H1 (cell line): ENCODE results near the gene DHDDS. TPM values are rescaled to one million over a fixed set of nuclear protein-coding genes. Genes with fewer than 3 reads are reported as not detected.
A peak's percentile ranks its signal among the peaks of the same experiment; 100 is the strongest.

Source experiments
- CBX5 ChIP-seq: fragments of 300-800, 300-1000 bp; sonication (generic); IDR thresholded peaks from 2 replicates; pipeline ENCODE4 v1.7.1; 2016; ENCODE audit warnings: antibody characterized with exemption, low read length, low read depth
- CBX8 ChIP-seq: fragments of 300-800, 300-1000 bp; sonication (generic); IDR thresholded peaks from 2 replicates; pipeline ENCODE4 v1.7.1; 2016; ENCODE audit warnings: low read depth, low read length, borderline replicate concordance
- CEBPB ChIP-seq: IDR thresholded peaks from 2 replicates; pipeline ENCODE4 v1.6.1; 2012; ENCODE audit warnings: low read depth, low read length
- EP300 ChIP-seq, 2 experiments: IDR thresholded peaks; 1 replicate in 1 of 2; 2 replicates in 1 of 2; pipeline ENCODE4 v1.6.1; 2011 to 2012; ENCODE audit warnings: low read depth in 2 of 2, low read length in 2 of 2, mild to moderate bottlenecking in 2 of 2, borderline replicate concordance in 1 of 2, inconsistent platforms in 1 of 2, moderate library complexity in 1 of 2
- EZH2 ChIP-seq: fragments of 200-600 bp; sonication (generic); IDR thresholded peaks from 2 replicates; pipeline ENCODE4 v1.7.1; 2012; ENCODE audit warnings: low read depth, mild to moderate bottlenecking, moderate library complexity, low read length, inconsistent platforms; ENCODE audit not compliant: severe bottlenecking
- KDM1A ChIP-seq: fragments of 200-600, 300-600 bp; sonication (generic); IDR thresholded peaks from 2 replicates; pipeline ENCODE4 v1.7.1; 2016; ENCODE audit warnings: mild to moderate bottlenecking, low read length, borderline replicate concordance
- KDM4A ChIP-seq: IDR thresholded peaks from one replicate; pipeline ENCODE4 v1.7.1; 2012; ENCODE audit warnings: low read depth, mild to moderate bottlenecking, moderate library complexity, low read length, inconsistent platforms; ENCODE audit not compliant: severe bottlenecking
- KDM5A ChIP-seq: fragments of 200-600 bp; IDR thresholded peaks from 2 replicates; pipeline ENCODE4 v1.7.1; 2012; ENCODE audit warnings: mild to moderate bottlenecking, low read length, inconsistent platforms, mixed read lengths
- NANOG ChIP-seq: IDR thresholded peaks from 2 replicates; pipeline ENCODE4 v1.6.1; 2011; ENCODE audit warnings: low read length, low read depth, mild to moderate bottlenecking, inconsistent platforms; ENCODE audit not compliant: insufficient read depth, poor library complexity, severe bottlenecking
- PHF8 ChIP-seq: fragments of 200-600 bp; sonication (generic); conservative IDR thresholded peaks from 2 replicates; pipeline ENCODE4 v1.7.1; 2012; ENCODE audit warnings: low read depth, mild to moderate bottlenecking, inconsistent platforms, low read length, moderate library complexity
- RFX5 ChIP-seq: IDR thresholded peaks from 2 replicates; pipeline ENCODE4 v1.6.1; 2011; ENCODE audit warnings: low read depth, low read length, improper control_type of control experiment, borderline replicate concordance
- SAP30 ChIP-seq: fragments of 300-600 bp; sonication (generic); IDR thresholded peaks from 2 replicates; pipeline ENCODE4 v1.7.1; 2012; ENCODE audit warnings: low read length, moderate library complexity, mild to moderate bottlenecking, inconsistent platforms; ENCODE audit not compliant: insufficient read depth, insufficient replicate concordance
- SIRT6 ChIP-seq: IDR thresholded peaks from one replicate; pipeline ENCODE4 v1.7.1; 2012; ENCODE audit warnings: low read length, inconsistent platforms
- SP2 ChIP-seq: IDR thresholded peaks from 2 replicates; pipeline ENCODE4 v1.6.1; 2012; ENCODE audit warnings: mild to moderate bottlenecking, low read length, inconsistent platforms
- SP4 ChIP-seq: IDR thresholded peaks from 2 replicates; pipeline ENCODE4 v1.6.1; 2012; ENCODE audit warnings: low read length, inconsistent platforms
- TBP ChIP-seq: IDR thresholded peaks from 2 replicates; pipeline ENCODE4 v1.6.1; 2011; ENCODE audit warnings: low read depth, low read length, improper control_type of control experiment
- TEAD4 ChIP-seq: IDR thresholded peaks from 2 replicates; pipeline ENCODE4 v1.6.1; 2012; ENCODE audit warnings: low read depth, low read length, inconsistent platforms, mixed read lengths
- YY1 ChIP-seq: IDR thresholded peaks from 2 replicates; pipeline ENCODE4 v1.6.1; 2011; ENCODE audit warnings: low read depth, mild to moderate bottlenecking, low read length
- ZNF274 ChIP-seq: IDR thresholded peaks from 2 replicates; pipeline ENCODE4 v1.7.0; 2012; ENCODE audit warnings: low read length, borderline replicate concordance; ENCODE audit errors: extremely low read depth
- polyA plus RNA-seq, 7 experiments: library from polyadenylated mRNA; depleted of rRNA in 3 of 7; stranded (reverse) in 5 of 7; unstranded in 2 of 7; fragments of >200 nt in 5 of 7; fragments of 200-250 nt in 2 of 7; gene quantifications; 1 replicate in 5 of 7; 2 replicates in 1 of 7; 4 replicates in 1 of 7; pipeline versions ENCODE4 v1.2.1 to v1.2.3, GENCODE V29; 2011 to 2013; ENCODE audit warnings: missing spikeins in 2 of 7, mixed read lengths in 2 of 7
- total RNA-seq: library from RNA; stranded (reverse); fragmentation: NEBNext Ultra II Directional; extraction: Animal tissue kit (Norgen Biotek cat#: 25700); gene quantifications from 2 replicates; pipeline ENCODE4 v1.2.1, GENCODE V29; 2021
- TF ChIP-seq, protein P1 (sequence below): IDR thresholded peaks from 2 replicates; pipeline ENCODE4 v1.6.1; 2011; ENCODE audit warnings: low read length, improper control_type of control experiment
- TF ChIP-seq, protein P2 (sequence below): IDR thresholded peaks from 2 replicates; pipeline ENCODE4 v1.6.1; 2012; ENCODE audit warnings: low read length, inconsistent platforms

The DHDDS gene
- total and polyA plus RNA-seq, 2 of the 8 experiments (the other 6 are each of a cell fraction or from before 2014, with no cell fraction given): 28.3 to 44.6 TPM

DNA sequence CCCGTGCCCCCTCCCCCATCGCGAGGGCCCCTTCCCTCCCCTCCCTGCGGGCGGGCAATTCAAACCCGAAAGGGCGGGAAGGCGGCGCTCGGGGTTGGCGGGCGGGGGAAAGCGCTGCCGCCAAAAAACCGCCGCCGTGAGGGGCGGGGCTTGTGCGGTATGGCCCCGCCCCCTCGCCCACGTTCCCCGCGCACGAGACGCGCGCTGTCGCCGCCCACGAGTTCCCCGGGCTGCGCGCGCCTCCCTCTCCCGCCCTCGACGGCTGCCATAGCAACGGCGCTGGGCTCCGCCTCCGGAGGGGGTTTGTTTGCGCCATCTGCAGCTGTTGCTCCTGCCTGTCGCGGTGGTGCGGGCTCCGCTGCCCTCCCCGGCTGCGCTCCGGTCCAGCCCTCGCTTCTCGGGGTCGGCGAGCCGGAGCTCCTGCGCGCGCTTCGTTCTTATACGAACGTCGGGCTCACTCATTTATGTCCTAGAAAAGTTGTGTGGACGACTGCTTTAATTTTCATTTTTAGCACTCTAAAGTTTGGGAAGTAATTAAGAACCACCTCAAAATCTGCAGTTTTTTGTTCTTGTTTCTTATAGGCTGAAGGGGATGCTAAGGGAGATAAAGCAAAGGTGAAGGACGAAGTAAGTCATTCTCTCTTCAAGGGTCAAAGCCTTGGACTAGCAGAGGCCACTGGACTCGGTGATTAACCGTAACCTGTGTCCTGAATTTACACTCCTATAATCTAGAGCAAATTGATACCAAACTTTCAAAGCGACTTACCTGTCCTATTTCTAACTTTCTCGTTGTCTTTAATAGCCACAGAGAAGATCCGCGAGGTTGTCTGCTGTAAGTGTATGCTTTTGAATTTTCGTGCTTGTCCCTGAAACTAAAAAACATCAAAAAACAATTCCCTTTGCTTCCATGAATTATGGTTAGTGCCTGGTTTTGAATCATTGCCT is 41.1 kb downstream of the DHDDS start (continued):
- TF ChIP-seq, protein P1, sequence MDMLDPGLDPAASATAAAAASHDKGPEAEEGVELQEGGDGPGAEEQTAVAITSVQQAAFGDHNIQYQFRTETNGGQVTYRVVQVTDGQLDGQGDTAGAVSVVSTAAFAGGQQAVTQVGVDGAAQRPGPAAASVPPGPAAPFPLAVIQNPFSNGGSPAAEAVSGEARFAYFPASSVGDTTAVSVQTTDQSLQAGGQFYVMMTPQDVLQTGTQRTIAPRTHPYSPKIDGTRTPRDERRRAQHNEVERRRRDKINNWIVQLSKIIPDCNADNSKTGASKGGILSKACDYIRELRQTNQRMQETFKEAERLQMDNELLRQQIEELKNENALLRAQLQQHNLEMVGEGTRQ: peak; percentile 27; the same call in 1 of the 2 replicates
- TF ChIP-seq KDM4A: no peak
- TF ChIP-seq EP300 (IDR thresholded peaks at IDR 0.05; ENCODE audit: borderline replicate concordance in 1 of 2, low read depth in 2 of 2, low read length in 2 of 2): no peak
- TF ChIP-seq TBP: no peak
- peak; percentile 27 for TF ChIP-seq SAP30
- TF ChIP-seq, protein P2, sequence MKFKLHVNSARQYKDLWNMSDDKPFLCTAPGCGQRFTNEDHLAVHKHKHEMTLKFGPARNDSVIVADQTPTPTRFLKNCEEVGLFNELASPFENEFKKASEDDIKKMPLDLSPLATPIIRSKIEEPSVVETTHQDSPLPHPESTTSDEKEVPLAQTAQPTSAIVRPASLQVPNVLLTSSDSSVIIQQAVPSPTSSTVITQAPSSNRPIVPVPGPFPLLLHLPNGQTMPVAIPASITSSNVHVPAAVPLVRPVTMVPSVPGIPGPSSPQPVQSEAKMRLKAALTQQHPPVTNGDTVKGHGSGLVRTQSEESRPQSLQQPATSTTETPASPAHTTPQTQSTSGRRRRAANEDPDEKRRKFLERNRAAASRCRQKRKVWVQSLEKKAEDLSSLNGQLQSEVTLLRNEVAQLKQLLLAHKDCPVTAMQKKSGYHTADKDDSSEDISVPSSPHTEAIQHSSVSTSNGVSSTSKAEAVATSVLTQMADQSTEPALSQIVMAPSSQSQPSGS: no peak
- TF ChIP-seq CBX5: no peak
- no peak for TF ChIP-seq YY1
- TF ChIP-seq KDM1A: no peak
- TF ChIP-seq ZNF274: no peak
- TF ChIP-seq NANOG: no peak
- TF ChIP-seq KDM5A: no peak
- TF ChIP-seq SP2: no peak
- no peak for TF ChIP-seq RFX5
- TF ChIP-seq SP4: no peak
- no peak for TF ChIP-seq PHF8
- TF ChIP-seq SIRT6: no peak
- TF ChIP-seq CEBPB: peak; percentile 36
- no peak for TF ChIP-seq EZH2
- TF ChIP-seq CBX8: no peak
- TF ChIP-seq TEAD4: no peak
